GM21515 (cell line): ENCODE measurements around the gene SPRING1.
"Not testable (repeated sequence)": the region's sequence is repeated elsewhere in the genome, so short reads cannot be mapped to it uniquely, and the experiment has no call there.

Source experiments
- ATAC-seq: cut with Tn5 transposase; IDR thresholded peaks from one replicate; pipeline ENCODE4 v1.9.1; 2021; ENCODE audit not compliant: unreplicated experiment

The SPRING1 gene

DNA sequence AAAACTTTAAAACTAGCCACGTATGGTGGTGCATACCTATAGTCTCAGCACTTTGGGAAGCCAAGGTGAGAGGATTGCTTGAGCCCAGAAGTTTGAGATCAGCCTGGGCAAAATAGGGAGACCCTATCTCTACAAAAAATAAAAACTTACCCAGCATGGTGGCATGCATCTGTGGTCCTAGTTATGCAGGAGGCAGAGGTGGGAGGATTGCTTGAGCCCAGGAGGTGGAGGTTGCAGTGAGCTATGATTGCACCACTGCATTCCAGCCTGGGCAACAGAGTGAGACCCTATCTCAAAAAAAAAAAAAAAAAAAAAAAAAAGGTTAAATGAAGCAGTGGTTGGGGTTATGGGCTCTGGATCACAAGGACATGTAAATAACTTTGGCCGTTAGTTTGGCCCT is 4.9 kb upstream of the SPRING1 start:
- ATAC-seq = not testable (repeated sequence)

DNA sequence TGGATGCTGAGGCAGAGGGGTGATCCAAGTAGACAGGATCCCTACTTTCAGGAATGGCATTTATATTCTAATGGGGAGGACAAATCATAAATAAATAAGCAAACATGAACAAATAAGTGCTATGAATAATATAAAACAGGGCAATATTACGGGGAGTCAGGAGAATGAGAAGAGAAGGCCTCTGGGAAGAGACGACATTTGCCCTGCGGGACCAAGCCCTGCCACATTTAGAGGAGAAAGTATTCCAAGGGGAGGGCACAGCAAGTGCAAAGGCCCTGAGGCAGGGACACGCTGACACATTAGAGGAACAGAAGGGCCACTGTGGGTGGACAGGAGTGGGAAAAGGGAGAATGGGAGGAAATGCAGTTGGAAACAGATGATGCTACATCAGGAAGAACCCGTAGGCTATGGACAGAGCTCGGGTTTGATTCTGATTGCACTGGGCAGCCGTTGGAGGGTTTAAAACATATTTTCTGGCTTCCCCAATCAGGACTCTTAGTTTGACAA is 1.6 kb upstream of the SPRING1 start:
- no peak for ATAC-seq

DNA sequence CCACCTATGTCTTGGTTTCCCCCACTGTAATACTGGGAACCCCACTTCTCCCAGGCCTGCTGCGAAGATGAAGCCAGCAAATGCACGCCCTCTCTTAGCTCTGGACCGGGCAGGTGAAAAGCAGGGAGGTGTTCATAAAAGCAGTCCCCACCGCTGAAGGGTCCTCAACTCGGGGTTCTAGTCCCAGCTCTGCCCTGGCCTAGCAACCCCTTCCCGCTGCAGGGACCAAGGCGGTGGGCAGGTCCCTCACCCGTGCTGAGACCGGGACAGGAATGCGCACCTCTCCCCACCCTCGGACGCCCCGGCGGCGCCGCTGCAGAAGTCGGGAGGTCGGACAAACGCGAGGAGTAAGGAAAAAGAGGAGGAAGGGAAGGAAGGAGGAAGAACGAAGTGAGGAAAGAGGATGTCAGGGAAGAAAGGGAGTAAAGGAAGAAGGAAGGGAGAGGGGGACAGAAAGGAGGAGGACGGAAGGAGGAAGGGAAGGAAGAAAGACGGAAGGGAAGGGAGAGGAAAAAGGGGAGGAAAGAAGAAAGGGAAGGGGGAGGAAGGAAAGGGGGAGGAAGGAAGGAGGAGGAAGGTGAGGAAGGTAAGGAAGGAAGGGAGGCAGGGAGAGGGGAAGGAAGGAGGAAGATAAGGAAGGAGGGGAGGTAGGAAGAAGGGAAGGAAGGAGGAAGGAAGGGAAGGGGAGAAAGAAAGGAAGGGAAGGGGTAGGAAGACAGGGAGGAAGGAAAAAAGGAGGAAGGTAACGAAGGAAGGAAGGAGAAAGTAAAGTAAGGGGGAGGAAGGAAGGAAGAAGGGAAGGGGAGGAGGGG is 701 bp downstream of the SPRING1 start:
- ATAC-seq = no peak

GRCh38 chr12:116735951-116736599 is 1.8 kb downstream of the SPRING1 start:
- no peak for ATAC-seq

GRCh38 chr12:116735084-116735483 is 2.8 kb downstream of the SPRING1 start:
- ATAC-seq = no peak

GRCh38 chr12:116734156-116734768 is 3.6 kb downstream of the SPRING1 start:
- ATAC-seq = no peak

- no peak for ATAC-seq
Observed at GRCh38 chr12:116731801-116732200, 6.1 kb downstream of the SPRING1 start.

DNA sequence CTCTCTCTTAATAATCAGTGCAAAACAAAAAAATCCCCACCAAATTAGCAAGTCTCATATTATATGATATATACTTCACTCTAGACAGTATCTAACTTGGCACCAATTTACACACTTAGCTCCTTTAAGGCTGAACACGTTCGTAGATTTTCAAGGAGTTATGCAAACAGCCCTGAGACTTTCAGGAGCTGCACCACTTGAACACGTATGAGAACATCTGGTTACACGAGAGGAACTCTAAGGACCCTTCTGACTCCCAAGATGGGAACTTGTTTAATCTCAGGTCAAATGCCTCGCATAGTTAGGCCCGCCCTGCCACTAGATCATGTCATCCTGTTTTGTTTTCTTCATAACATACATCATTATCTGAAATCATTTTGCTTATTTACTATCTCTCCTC is 10.0 kb downstream of the SPRING1 start:
- no peak for ATAC-seq

GRCh38 chr12:116727261-116727660 is 10.6 kb downstream of the SPRING1 start:
- no peak for ATAC-seq

GRCh38 chr12:116726694-116727093 is 11.2 kb downstream of the SPRING1 start:
- no peak for ATAC-seq

DNA sequence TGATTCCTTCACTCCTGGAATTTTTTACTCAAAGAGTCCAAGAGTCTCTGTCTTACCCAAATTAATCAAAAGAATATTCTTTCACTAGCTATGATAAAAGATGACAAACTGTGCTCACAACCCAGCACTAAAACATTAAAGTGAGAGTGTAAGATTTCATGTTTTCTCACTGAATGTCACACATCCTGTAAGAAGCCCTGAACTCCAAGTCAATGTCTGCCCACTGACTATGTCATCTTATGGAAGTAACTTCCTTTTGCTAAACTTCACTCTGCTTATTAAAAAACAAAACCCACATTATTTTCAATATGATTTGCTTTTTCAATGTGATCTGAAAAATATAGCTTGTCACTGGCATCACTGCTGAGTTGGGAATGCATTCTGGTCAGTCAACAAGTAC is 15.6 kb downstream of the SPRING1 start:
- no peak for ATAC-seq

DNA sequence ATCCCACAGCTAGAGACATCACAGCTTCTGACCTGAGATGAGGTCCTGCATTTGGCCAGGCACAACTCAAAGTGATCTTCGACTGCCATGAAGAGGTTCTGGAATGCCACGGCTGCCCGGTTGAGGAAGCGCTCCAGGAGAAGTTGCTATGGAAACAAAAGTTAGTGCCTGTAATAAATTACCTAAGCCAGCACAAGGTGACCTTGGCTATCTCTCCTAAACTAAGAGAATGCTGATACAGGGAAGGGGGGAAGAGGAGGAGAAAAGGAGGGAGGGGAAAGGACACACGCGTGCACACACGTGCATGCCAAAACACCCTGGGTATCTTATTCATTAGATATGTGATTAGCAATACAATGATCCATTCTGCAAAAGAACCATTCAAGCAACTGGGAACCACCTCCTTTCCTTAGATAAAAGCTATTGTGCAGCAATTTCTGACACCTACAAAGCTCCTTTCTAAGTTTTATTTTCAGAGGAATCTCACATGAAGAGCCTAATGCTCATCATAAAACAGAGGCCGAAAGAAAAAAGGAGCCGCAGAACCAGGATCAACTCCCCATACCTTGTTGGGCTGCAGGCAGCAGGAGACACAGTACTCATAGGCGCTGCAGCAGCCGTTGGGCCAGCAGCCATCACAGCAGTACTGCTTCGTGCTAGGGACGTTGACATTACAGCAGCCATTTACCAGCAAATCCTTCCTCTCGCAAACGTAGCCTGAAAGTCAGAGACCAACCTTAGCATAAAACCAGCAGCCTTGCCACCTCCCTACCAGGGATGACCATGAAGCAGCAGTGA is 17.9 kb downstream of the SPRING1 start:
- ATAC-seq = no peak

- ATAC-seq = no peak
Observed at GRCh38 chr12:116718655-116719454, 19.0 kb downstream of the SPRING1 start.

DNA sequence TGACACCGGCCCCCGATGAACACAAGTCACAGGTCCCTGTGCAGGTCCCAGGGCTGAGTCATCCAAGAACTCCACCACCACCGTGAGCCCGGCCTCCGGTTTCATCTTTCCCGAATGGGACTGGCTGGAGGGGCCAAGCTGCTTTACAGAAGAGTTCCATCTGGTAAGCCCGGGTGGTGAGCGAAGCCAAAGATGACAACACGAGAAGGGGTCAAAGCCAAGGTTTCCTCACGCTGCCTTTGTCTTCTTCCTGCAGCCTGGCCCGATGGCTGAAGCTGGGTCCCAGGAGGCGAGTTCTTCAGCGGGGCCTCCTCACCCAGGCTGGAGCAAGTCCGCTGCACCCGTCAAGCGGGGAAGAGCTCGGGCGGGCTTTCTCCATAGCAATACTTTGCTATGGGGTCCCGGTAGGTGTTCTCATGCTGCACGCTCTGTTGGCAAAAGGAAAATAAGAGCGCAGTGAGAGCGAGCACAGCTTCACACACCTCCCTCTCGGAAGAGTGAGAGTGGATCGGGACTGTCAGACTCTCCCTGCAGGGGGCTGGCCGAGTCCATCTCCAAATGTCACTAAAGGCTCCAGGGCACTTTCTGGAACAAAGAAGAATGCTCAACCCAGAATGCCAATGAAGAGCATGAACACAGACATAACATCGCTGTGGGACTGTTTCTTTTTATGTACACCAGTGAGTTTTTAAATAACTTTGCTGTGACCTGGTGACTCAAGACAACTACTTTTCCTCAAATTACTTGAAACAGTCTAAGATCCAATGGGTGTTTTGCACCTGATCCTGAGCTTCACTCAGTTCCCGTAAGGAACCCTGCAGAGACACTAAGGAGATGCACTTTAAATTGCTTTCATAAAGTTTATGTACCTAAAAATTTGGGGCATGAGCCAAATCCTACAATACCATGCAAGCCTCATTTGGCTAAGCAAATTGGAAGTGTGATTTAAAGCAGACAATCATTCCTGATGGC is 20.1 kb downstream of the SPRING1 start:
- ATAC-seq = no peak

GRCh38 chr12:116714175-116714574 is 23.7 kb downstream of the SPRING1 start:
- no peak for ATAC-seq

- ATAC-seq = no peak
Observed at GRCh38 chr12:116713527-116713926, 24.3 kb downstream of the SPRING1 start.

GRCh38 chr12:116712458-116713303 is 25.2 kb downstream of the SPRING1 start:
- no peak for ATAC-seq
